A549 (cell line): Measurements from ENCODE around the gene ADM2. TPM values are rescaled to one million over a fixed set of nuclear protein-coding genes. Genes with fewer than 3 reads are reported as not detected.

Source experiments
- ATAC-seq, 2 experiments: fragments of 200-7000 bp in 1 of 2; fragments of >200 bp in 1 of 2; cut with Nextera tagmentation in 1 of 2; cut with Tn5 transposase in 1 of 2; 3 replicates each; pipeline versions ENCODE4 v1.8.0 to v1.9.1; 2018 to 2020; ENCODE audit warnings: mild to moderate bottlenecking in 1 of 2, moderate library complexity in 1 of 2
- CTCF ChIA-PET: fragments of 300-600 bp; sonication (Branson Sonifier 250); formaldehyde crosslinking; extraction: SDS; loops from one replicate; lab custom pipeline; 2021; ENCODE audit warnings: antibody characterized with exemption, inconsistent platforms; lab: Yijun Ruan, JAX
- POLR2A ChIA-PET: fragments of 350-600 bp; formaldehyde crosslinking; extraction: SDS; loops from one replicate; lab custom pipeline; 2021; ENCODE audit warnings: antibody characterized with exemption, inconsistent platforms; lab: Yijun Ruan, JAX
- DNase-seq, 2 experiments: peaks; one replicate each; pipeline versions ENCODE4 v3.0.0 to v3.0.0-alpha.2; 2011 to 2016; ENCODE audit warnings: low read depth in 1 of 2, low spot score in 1 of 2
- FAIRE-seq: peaks from 2 replicates; lab custom pipeline; 2011; peaks lifted over from hg19 to GRCh38; lab: Jason Lieb, UNC
- H3K27ac ChIP-seq, 2 experiments: fragments of >200 bp; sonication (Bioruptor Twin); formaldehyde crosslinking; 3 replicates each; pipeline ENCODE4 v1.5.1; 2016 to 2017
- H3K4me1 ChIP-seq: fragments of >200 bp; sonication (Bioruptor Twin); formaldehyde crosslinking; 3 replicates; pipeline ENCODE4 v1.6.1; 2016
- H3K4me2 ChIP-seq: fragments of >200 bp; sonication (Bioruptor Twin); formaldehyde crosslinking; 3 replicates; pipeline ENCODE4 v1.6.1; 2016
- H3K4me3 ChIP-seq: fragments of >200 bp; sonication (Bioruptor Twin); formaldehyde crosslinking; 3 replicates; pipeline ENCODE4 v1.5.1; 2016
- H3K9me3 ChIP-seq: fragments of >200 bp; sonication (Bioruptor Twin); formaldehyde crosslinking; 3 replicates; pipeline ENCODE4 v1.6.1; 2016
- ESRRA ChIP-seq: fragments of 150-350 bp; IDR thresholded peaks from 2 replicates; pipeline ENCODE4 v1.6.1; 2014; ENCODE audit warnings: mild to moderate bottlenecking, low read length, borderline replicate concordance
- FOSB ChIP-seq: fragments of 250-450 bp; sonication (Bioruptor Pico); IDR thresholded peaks from 2 replicates; pipeline ENCODE4 v1.5.0; 2020; ENCODE audit warnings: mild to moderate bottlenecking, moderate library complexity
- HDAC2 ChIP-seq: fragments of 200-600 bp; sonication (generic); IDR thresholded peaks from 2 replicates; pipeline ENCODE4 v1.6.1; 2016
- HOXB5 ChIP-seq: fragments of 250-450 bp; sonication (Bioruptor Pico); IDR thresholded peaks from 2 replicates; pipeline ENCODE4 v1.5.0; 2020; ENCODE audit warnings: mild to moderate bottlenecking, moderate library complexity
- MAFK ChIP-seq: fragments of 450-650 bp; IDR thresholded peaks from 2 replicates; pipeline ENCODE4 v1.6.1; 2014; ENCODE audit not compliant: partially characterized antibody
- MYC ChIP-seq: IDR thresholded peaks from 2 replicates; pipeline ENCODE4 v1.6.1; 2012; ENCODE audit warnings: mild to moderate bottlenecking, inconsistent platforms, low read length, improper control_type of control experiment, borderline replicate concordance
- NR3C1 ChIP-seq: fragments of >200 bp; sonication (Bioruptor Twin); formaldehyde crosslinking; IDR thresholded peaks from 3 replicates; pipeline ENCODE4 v1.6.1; 2017
- RAD21 ChIP-seq, 2 experiments: fragments of >200 bp in 1 of 2; sonication (Bioruptor Twin) in 1 of 2; formaldehyde crosslinking in 1 of 2; IDR thresholded peaks in 1 of 2; conservative IDR thresholded peaks in 1 of 2; 2 replicates in 1 of 2; 3 replicates in 1 of 2; pipeline ENCODE4 v1.6.1; 2012 to 2018; ENCODE audit warnings: inconsistent platforms in 1 of 2
- RCOR1 ChIP-seq: fragments of 150-350 bp; IDR thresholded peaks from 2 replicates; pipeline ENCODE4 v1.6.1; 2014; ENCODE audit warnings: antibody characterized with exemption, low read length, low read depth
- SMC3 ChIP-seq: fragments of >200 bp; sonication (Bioruptor Twin); formaldehyde crosslinking; IDR thresholded peaks from 3 replicates; pipeline ENCODE4 v1.6.1; 2018; ENCODE audit warnings: inconsistent platforms
- TP53 ChIP-seq: fragments of 250-450 bp; sonication (Bioruptor Pico); IDR thresholded peaks from 2 replicates; pipeline ENCODE4 v1.5.0; 2021; ENCODE audit warnings: mild to moderate bottlenecking, moderate library complexity
- ZC3H11A ChIP-seq: fragments of 450-650 bp; IDR thresholded peaks from 2 replicates; pipeline ENCODE4 v1.6.1; 2014; ENCODE audit warnings: antibody characterized with exemption, mild to moderate bottlenecking
- ZSCAN20 ChIP-seq: fragments of 250-450 bp; sonication (Bioruptor Pico); IDR thresholded peaks from 2 replicates; pipeline ENCODE4 v1.8.0; 2022; ENCODE audit warnings: mild to moderate bottlenecking, moderate library complexity
- WGBS: methylation state at CpG from one replicate; pipeline ENCODE4 v1.1.6; 2017; ENCODE audit errors: missing lambda C conversion rate; 5-methylcytosine and 5-hydroxymethylcytosine counted together
- polyA plus RNA-seq, 4 experiments: library from polyadenylated mRNA; depleted of rRNA in 3 of 4; stranded (reverse); fragments of >200 nt; fragmentation: RNase III in 1 of 4; extraction: RNeasy Plus Mini Kit Qiagen cat#74134 plus additional on column Dnase treatment in 1 of 4; gene quantifications; 2 replicates in 3 of 4; 3 replicates in 1 of 4; pipeline ENCODE4 v1.2.3, GENCODE V29; 2011 to 2017
- TF ChIP-seq, protein P1 (sequence below): IDR thresholded peaks from 2 replicates; pipeline ENCODE4 v1.6.1; 2012
- TF ChIP-seq, protein P2 (sequence below): fragments of >200 bp; sonication (Bioruptor Twin); formaldehyde crosslinking; IDR thresholded peaks from 3 replicates; pipeline ENCODE4 v1.5.1; 2016
- TF ChIP-seq, protein P3 (sequence below): IDR thresholded peaks from 2 replicates; pipeline ENCODE4 v1.6.1; 2012
- TF ChIP-seq, protein P4 (sequence below): fragments of 450-650 bp; IDR thresholded peaks from 2 replicates; pipeline ENCODE4 v1.6.1; 2014; ENCODE audit warnings: antibody characterized with exemption
- TF ChIP-seq, protein P5 (sequence below): fragments of 150-350 bp; IDR thresholded peaks from 2 replicates; pipeline ENCODE4 v1.6.1; 2014; ENCODE audit warnings: low read depth, mild to moderate bottlenecking, low read length
- TF ChIP-seq, protein P6 (sequence below): fragments of 250-450 bp; sonication (Bioruptor Pico); IDR thresholded peaks from 2 replicates; pipeline ENCODE4 v1.5.0; 2021; ENCODE audit warnings: mild to moderate bottlenecking, moderate library complexity, borderline replicate concordance

Gene ADM2
- polyA plus RNA-seq, 2 of the 4 experiments (the other 2 are of a cell fraction): 0.50 to 1.1 TPM

DNA sequence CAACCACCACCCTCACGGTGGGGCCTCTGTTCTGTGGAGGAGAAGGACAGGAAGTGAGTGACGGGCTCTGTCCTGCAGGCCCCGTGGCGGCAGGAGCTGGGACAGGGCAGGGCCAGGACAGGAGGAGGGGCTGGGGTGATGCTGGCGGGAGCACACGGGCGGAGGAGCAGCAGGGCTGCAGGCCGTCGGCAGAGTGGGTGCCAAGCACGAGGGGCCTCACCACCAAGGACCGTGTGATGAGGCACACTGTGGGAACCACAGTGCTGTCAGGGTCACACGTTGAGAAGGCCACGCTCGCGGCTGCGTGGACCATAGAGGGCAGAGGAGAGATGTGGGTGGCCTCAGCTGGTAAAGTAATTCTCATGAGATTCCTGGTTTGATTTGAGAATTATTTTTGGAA lies 35.5 kb downstream of the ADM2 start:
- ChIA-PET POLR2A (no interaction called here), CTCF (interaction anchor here (2.2 kb wide), 1 partner anchor 9 kb away, joined by 7 read pairs; the partner anchor contains the start of gene SCO2)
- Histone ChIP-seq H3K27ac (no peak overlapping the region), H3K4me2 (no peak overlapping the region), H3K4me1 (no peaks in the 10 kb centered on the region), H3K9me3 (no peaks in the 10 kb centered on the region), H3K4me3 (no peak overlapping the region)
- DNase-seq: no peak
- TF ChIP-seq, protein P1, sequence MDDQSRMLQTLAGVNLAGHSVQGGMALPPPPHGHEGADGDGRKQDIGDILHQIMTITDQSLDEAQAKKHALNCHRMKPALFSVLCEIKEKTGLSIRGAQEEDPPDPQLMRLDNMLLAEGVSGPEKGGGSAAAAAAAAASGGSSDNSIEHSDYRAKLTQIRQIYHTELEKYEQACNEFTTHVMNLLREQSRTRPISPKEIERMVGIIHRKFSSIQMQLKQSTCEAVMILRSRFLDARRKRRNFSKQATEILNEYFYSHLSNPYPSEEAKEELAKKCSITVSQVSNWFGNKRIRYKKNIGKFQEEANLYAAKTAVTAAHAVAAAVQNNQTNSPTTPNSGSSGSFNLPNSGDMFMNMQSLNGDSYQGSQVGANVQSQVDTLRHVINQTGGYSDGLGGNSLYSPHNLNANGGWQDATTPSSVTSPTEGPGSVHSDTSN: no peak
- TF ChIP-seq RCOR1 (no peak), ESRRA (no peak), HOXB5 (CRISPR knock-in tag) (no peak), ZC3H11A (no peak), TP53 (CRISPR knock-in tag) (no peak), NR3C1 (no peak), HDAC2 (no peak), RAD21 (conservative IDR thresholded peaks at IDR 0.05 in 1 of 2, IDR thresholded peaks at IDR 0.05 in 1 of 2) (no peak)
- TF ChIP-seq, protein P2, sequence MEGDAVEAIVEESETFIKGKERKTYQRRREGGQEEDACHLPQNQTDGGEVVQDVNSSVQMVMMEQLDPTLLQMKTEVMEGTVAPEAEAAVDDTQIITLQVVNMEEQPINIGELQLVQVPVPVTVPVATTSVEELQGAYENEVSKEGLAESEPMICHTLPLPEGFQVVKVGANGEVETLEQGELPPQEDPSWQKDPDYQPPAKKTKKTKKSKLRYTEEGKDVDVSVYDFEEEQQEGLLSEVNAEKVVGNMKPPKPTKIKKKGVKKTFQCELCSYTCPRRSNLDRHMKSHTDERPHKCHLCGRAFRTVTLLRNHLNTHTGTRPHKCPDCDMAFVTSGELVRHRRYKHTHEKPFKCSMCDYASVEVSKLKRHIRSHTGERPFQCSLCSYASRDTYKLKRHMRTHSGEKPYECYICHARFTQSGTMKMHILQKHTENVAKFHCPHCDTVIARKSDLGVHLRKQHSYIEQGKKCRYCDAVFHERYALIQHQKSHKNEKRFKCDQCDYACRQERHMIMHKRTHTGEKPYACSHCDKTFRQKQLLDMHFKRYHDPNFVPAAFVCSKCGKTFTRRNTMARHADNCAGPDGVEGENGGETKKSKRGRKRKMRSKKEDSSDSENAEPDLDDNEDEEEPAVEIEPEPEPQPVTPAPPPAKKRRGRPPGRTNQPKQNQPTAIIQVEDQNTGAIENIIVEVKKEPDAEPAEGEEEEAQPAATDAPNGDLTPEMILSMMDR: no peak
- TF ChIP-seq, protein P3, sequence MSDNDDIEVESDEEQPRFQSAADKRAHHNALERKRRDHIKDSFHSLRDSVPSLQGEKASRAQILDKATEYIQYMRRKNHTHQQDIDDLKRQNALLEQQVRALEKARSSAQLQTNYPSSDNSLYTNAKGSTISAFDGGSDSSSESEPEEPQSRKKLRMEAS: no peak
- TF ChIP-seq, protein P4, sequence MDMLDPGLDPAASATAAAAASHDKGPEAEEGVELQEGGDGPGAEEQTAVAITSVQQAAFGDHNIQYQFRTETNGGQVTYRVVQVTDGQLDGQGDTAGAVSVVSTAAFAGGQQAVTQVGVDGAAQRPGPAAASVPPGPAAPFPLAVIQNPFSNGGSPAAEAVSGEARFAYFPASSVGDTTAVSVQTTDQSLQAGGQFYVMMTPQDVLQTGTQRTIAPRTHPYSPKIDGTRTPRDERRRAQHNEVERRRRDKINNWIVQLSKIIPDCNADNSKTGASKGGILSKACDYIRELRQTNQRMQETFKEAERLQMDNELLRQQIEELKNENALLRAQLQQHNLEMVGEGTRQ: no peak
- TF ChIP-seq, protein P5, sequence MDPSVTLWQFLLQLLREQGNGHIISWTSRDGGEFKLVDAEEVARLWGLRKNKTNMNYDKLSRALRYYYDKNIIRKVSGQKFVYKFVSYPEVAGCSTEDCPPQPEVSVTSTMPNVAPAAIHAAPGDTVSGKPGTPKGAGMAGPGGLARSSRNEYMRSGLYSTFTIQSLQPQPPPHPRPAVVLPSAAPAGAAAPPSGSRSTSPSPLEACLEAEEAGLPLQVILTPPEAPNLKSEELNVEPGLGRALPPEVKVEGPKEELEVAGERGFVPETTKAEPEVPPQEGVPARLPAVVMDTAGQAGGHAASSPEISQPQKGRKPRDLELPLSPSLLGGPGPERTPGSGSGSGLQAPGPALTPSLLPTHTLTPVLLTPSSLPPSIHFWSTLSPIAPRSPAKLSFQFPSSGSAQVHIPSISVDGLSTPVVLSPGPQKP: no peak
- TF ChIP-seq, protein P6, sequence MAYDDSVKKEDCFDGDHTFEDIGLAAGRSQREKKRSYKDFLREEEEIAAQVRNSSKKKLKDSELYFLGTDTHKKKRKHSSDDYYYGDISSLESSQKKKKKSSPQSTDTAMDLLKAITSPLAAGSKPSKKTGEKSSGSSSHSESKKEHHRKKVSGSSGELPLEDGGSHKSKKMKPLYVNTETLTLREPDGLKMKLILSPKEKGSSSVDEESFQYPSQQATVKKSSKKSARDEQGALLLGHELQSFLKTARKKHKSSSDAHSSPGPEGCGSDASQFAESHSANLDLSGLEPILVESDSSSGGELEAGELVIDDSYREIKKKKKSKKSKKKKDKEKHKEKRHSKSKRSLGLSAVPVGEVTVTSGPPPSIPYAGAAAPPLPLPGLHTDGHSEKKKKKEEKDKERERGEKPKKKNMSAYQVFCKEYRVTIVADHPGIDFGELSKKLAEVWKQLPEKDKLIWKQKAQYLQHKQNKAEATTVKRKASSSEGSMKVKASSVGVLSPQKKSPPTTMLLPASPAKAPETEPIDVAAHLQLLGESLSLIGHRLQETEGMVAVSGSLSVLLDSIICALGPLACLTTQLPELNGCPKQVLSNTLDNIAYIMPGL (CRISPR knock-in tag): no peak
- 98% methylated on average over 16 of the region's 16 CpGs for WGBS
- no peak for ATAC-seq
- FAIRE-seq: no peak

DNA sequence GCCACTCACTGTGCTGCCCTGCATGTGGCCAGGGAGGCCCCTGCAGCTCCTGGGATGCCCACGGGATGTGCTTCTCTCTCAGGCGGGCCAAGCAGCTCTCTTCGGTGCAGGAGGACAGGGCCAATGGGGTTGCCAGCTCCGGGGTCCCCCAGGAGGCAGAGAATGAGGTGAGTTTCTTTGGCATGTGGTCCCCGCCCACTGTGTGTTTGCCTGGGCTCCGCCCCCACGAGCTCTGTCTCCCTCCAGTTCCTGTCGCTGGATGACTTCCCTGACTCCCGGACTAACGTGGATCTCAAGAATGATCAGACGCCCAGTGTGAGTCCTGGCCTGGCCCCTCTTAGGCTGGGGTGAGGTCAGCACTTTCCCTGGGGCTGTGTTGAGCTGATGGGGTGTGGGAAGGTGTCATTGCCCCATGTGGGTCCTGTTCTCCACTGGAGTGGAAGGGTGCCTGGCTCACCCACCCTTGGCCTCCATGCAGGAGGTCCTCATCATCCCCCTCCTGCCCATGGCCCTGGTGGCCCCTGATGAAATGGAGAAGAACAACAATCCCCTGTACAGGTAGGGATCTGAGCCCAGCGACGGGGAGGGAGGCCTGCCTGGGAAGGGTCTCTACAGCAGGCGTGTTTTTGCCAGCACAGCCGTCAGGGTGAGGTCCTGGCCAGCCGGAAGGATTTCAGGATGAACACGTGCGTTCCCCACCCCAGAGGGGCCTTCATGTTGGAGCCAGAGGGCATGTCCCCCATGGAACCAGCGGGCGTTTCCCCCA lies 36.3 kb downstream of the ADM2 start:
- CTCF ChIA-PET: interaction anchor here (1.5 to 2.2 kb wide), 3 partner anchors 8 to 103 kb away, joined by 4 to 7 read pairs (median 6); partner anchors contain the start of gene SCO2
- no peak overlapping the region for H3K4me2 ChIP-seq
- DNase-seq (no peak), ATAC-seq (no peak), FAIRE-seq (no peak)
- no peaks in the 10 kb centered on the region for H3K9me3 ChIP-seq
- POLR2A ChIA-PET: no interaction called here
- WGBS: 83% methylated on average over 9 of the region's 20 CpGs
- no peak for TF ChIP-seq FOSB (CRISPR knock-in tag)
- no peak for TF ChIP-seq MAFK
- no peak for TF ChIP-seq ZSCAN20 (CRISPR knock-in tag)
- TF ChIP-seq MYC: no peak
- no peak for TF ChIP-seq HDAC2
- TF ChIP-seq, protein P4: no peak
- TF ChIP-seq SMC3: no peak
- H3K4me3 ChIP-seq: no peak overlapping the region
- H3K27ac ChIP-seq: no peak overlapping the region
- no peaks in the 10 kb centered on the region for H3K4me1 ChIP-seq
